ENCODE results near the gene IFT27.

The IFT27 gene

DNA sequence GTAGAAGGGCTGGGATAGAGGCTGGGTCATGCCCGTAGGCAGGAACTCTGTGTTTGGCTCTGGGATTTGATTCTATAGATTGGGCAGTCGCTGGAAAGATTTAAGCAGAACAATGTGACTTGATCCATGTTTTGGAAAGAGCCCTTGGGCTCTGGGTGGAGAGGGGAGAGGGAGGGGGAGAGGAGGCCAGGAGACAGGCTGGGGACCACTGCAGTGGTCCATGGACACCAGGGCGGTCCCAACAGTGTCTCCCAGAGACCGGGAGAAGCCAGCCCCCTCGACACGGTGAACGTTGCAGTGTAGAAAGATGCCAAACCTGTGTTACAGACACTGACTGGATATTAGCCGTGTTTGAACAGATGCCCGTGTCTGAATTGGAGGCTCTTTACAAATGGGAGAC lies 21.5 kb upstream of the IFT27 start:
- DNase-seq (ENCODE audit: extremely low read depth, low read depth), result no peak
- TF ChIP-seq, protein P1, sequence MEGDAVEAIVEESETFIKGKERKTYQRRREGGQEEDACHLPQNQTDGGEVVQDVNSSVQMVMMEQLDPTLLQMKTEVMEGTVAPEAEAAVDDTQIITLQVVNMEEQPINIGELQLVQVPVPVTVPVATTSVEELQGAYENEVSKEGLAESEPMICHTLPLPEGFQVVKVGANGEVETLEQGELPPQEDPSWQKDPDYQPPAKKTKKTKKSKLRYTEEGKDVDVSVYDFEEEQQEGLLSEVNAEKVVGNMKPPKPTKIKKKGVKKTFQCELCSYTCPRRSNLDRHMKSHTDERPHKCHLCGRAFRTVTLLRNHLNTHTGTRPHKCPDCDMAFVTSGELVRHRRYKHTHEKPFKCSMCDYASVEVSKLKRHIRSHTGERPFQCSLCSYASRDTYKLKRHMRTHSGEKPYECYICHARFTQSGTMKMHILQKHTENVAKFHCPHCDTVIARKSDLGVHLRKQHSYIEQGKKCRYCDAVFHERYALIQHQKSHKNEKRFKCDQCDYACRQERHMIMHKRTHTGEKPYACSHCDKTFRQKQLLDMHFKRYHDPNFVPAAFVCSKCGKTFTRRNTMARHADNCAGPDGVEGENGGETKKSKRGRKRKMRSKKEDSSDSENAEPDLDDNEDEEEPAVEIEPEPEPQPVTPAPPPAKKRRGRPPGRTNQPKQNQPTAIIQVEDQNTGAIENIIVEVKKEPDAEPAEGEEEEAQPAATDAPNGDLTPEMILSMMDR (IDR thresholded peaks at IDR 0.05; ENCODE audit: low read depth, low read length), result no peak

DNA sequence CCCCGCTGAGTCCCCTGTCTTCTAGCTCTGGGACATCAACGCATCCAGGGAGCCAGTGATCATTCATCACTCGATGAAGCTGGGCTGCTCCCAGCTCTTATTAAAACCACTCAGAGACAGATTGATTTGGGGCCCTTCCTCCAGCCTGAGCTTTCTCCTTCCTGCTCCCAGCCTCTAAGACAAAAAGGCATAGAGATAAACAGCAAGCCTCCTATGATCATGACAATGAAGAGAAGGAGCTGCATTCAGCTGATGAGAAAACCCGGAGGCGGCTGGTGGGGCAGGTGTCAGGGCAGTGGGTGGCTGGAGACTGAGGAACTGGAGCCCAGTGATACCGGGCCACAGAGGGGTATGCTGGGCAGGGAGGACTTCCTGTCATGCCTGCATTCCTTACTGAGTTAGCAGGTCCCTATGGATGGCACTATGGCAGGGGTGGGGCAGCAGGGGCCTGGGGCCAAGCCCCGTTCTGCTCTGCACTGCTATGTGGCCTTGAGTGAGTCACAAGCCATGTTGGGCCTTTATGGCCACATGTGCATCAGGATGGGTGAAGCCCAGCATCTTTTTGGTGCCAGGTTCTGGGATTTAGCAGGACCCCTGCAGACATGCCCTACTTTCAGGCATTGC lies 20.7 kb upstream of the IFT27 start:
- TF ChIP-seq, protein P1 (IDR thresholded peaks at IDR 0.05; ENCODE audit: low read depth, low read length), result no peak
- no peak for DNase-seq (ENCODE audit: extremely low read depth, low read depth)

DNA sequence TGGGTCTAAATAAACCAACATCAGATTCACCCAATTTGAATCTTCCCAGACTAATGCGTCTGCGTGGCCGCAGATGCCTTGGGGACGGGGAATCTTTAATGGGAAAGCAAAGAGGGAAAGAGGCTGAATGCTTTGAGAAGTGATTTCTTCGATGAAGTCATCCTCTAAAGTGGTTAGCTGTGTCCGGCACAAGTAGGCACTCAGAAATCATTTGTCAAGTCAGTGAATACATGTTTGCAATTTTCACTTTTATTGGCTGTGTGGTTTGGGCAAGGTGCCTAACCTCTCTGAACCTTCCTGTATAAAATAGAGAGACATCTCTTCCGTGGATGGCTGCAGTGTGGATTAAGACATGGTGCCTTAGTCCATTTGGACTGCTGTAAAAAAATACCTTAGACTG lies 19.7 kb upstream of the IFT27 start:
- TF ChIP-seq, protein P1 (IDR thresholded peaks at IDR 0.05; ENCODE audit: low read depth, low read length), result no peak
- DNase-seq (ENCODE audit: extremely low read depth, low read depth), result no peak

DNA sequence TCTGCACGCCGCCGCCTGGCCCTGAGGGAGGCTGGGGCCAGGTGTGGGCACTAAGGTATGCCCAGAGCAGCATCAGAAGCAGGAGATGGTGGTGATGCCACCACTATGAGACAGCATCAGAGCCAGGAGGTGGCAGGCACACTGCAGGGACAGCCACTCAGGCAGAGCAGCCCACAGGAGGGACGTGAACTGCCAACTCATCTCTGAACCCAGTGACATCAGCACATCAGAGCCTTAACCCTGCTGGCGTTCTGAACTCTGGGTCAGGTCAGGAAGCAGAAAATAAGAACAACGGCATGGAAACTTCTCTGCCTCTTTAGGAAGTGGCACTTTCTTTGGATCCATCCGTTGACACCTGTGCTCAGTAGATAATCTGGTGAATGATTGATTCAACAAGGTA lies 14.7 kb upstream of the IFT27 start:
- TF ChIP-seq, protein P1 (IDR thresholded peaks at IDR 0.05; ENCODE audit: low read depth, low read length), result no peak
- DNase-seq (ENCODE audit: extremely low read depth, low read depth), result no peak

DNA sequence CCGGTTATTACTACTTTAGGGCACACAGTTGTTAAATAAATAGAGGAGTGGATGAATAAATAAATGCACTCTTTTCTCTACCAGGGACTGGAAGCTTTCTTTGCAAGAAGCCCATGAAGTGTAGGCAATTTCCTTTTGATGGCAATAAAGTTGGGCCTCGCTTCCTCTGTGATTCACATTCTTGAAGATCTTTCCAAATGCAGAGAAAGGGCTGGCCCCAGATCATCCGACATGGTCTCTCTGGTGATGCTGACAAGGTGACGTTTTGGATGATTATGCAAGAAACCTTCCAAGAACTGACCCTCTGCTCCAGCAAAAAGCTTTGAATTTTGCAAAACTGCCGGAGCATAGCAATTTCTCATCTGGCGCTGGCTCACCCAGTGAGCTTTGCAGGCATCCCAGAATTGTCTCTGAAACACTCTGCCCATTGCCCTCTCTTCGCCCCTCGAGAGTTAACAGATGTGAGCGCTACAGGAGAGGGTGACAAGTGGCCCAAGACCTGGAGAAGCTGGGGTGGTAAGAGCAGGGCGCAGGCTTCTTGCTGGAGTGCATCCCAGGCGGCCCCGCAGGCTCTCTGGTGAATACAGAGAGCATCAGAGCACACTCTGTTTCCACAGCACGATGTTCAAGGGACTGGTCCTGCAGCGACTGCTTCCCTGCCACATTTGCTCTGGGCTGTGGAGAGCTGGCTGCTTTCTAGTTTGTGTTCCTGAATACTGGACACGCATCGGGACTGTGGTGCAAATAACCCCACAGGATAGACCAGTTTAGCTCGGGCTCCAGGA lies 11.5 kb upstream of the IFT27 start:
- TF ChIP-seq, protein P1 (IDR thresholded peaks at IDR 0.05; ENCODE audit: low read depth, low read length), result no peak
- DNase-seq (ENCODE audit: extremely low read depth, low read depth), result no peak

DNA sequence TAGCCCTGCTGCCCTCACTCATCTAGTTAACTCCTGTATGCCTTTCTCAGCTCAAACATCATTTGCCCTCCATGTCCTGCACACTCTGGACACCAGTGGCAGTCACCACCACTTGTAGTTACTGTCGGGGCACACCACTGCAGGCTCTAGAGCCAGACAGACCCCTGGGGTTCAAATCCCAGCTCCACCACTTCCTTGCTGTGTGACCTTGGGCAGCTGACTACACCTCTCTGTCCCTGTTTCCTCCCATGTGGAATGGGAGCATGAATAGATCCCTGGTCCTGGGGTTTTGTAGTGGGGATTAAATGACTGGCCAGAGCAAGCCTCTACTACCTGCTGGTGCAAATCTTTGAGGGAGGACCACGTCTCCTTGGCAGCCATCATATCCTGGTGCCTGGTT lies 7.8 kb upstream of the IFT27 start:
- DNase-seq (ENCODE audit: extremely low read depth, low read depth), result no peak
- TF ChIP-seq, protein P1 (IDR thresholded peaks at IDR 0.05; ENCODE audit: low read depth, low read length), result no peak
